ENCODE measurements around the gene DOCK8.

The DOCK8 gene

DNA sequence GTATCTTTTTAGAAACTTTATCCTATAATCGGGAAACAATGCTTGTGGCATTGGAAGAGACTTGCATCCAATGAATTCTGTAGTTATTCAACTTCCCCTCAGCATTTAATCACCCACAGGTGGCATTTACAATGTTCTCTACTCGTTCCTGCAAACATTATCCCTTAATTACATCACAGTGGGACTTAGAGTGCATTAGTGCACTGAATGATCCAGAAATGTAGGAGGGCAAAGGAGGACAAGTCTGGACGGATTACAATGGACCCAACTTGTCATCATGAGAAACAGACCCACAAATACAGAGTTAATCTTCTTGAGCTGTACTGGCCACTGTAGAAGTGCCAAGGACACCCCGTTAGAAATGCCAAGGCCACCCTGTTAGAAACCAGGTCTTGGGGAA is 129.1 kb downstream of the DOCK8 start:
- no peak for TF ChIP-seq CTCF (IDR thresholded peaks at IDR 0.05)

DNA sequence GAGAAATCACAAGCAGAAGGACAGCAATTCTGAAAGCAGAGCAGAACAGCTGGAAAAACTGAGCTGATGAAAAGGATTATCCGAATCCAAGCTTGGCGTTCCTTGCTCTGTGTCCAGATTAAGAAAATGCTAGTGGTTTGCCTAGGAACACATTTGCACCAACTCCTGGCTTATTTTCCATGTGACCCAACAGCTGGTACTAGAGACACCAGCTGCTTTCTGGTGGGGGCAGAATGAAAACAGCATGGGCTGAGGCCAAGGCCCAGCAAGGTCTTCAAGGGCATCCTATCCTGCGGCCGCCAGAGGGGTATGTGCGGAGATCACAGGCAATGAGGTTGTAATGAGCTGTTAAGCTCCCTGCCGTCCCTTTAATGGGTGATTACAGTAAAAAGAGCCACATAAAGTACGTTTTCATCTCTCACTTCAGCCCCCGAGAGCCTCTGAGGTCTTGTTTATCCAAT is 131.5 kb downstream of the DOCK8 start:
- TF ChIP-seq CTCF (IDR thresholded peaks at IDR 0.05) = no peak

- TF ChIP-seq CTCF (IDR thresholded peaks at IDR 0.05) = peak; percentile 92
Measured at GRCh38 chr9:347667-348292, 133.1 kb downstream of the DOCK8 start.

GRCh38 chr9:350384-350783 is 135.7 kb downstream of the DOCK8 start:
- TF ChIP-seq CTCF (IDR thresholded peaks at IDR 0.05) = no peak

DNA sequence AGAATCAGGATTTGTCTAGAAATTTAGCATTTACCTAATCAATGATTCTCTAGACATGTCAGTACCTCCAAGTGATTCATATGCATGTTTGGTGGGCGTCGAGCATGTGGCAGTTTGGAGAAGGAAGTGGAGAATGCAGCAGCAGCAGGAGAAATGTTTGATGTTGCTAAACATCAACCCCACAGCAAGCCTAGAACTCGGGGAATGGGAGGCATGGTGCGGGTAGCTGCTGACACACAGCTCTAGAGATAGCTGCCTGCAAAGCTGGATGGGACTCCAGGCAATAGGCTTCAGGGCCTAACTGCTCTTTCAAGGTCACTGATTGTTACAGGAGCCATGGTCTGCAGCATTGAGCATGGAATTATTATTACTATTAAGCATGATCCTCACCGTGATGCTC is 137.3 kb downstream of the DOCK8 start:
- TF ChIP-seq CTCF (IDR thresholded peaks at IDR 0.05) = no peak

DNA sequence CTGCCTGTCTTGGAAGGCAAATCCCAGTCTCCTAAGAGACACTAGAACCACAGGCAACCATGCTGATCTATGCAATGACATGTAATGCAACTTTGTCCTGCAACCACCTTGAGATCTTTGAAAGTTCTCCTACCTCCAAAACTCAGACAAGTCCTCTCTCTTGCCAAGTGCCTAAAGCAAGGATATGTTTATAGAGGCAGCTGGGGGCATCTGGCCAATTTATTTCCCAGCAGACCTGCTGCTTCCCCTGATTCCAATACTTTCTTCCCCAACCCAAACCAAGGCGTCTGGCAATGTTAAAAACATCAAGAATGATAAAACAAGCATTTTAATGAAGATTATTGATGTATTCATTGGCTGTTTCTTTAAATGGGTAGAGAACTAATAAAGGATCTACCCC is 138.4 kb downstream of the DOCK8 start:
- TF ChIP-seq CTCF (IDR thresholded peaks at IDR 0.05) = no peak

DNA sequence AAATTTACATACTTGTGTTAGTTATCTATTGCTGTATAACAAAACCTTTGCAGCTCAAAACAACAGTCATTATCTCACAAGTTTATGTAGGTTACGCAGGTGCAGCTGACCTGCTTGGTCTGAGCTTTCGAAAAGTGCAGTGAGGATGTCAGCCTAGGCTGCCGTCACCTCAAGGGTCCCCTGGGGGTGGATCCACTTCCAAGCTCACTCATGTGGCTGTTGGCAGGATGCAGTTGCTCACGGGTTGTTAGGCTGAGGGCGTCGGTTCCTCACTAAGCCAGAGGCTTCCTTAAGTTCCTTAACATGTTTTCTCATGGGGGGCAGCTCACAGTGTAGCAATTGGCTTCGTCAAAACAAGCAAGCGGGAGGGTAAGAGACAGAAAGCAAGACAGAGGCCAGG is 139.8 kb downstream of the DOCK8 start:
- TF ChIP-seq CTCF (IDR thresholded peaks at IDR 0.05) = no peak

- no peak for TF ChIP-seq CTCF (IDR thresholded peaks at IDR 0.05)
Measured at GRCh38 chr9:357560-357959, 142.9 kb downstream of the DOCK8 start.
